ENCODE measurements around the gene MIA3. TPM values are rescaled to one million over a fixed set of nuclear protein-coding genes. Genes with fewer than 3 reads are reported as not detected.

Gene MIA3
- total RNA-seq = 56.5 and 57.5 TPM in 2 replicates
- long read RNA-seq, full-length matches to known transcripts = 7 of 87 reads
- long read RNA-seq, partial matches to known transcripts = 58 of 87 reads
- long read RNA-seq, other reads (novel, unspliced or antisense) = 22 of 87 reads

DNA sequence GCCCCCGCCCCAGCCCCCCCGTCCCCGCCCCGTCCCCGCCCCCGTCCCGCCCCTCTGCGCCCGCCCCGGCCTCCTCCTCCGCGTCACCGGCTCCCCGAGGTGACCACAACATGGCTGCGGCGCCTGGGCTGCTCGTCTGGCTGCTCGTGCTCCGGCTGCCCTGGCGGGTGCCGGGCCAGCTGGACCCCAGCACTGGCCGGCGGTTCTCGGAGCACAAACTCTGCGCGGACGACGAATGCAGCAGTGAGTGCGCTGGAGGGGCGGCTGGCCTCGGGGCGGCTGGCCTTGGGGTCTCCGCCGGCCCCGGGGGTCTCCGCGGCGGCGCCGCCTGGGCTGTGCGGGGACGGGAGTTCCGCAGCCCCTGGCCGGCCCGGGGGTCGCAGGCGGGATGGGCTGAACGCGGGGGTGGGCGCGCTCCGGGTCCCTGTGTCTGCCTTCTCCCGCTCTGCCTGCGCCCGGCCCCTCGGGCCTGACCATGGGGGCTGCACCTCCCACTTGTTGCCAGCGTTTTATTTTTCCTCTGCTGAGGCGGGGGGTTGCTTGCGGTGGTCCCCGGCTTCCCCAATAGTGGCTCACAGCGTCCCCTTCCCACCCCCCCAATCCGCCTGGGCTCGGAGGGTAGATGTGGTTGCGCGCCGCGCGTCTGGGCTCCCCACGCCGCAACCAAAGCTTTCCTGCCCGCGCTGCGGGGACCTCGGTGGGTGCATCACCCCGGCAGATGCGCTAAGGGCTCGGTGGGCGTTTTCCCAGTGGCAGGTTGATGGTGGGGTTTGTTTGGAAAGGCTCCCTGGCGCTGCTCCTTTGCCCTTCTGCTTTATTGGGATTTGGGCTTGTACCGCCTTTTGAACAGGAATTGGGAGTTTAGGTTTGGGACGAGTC, at the start of gene MIA3:
Gene MIA3 (plus strand): TSS at position 97 of the 879 bp plus-strand sequence. CDS start 14 bp downstream, at position 111.
- Mint-ChIP-seq H3K9me3 (no peaks in the 10 kb centered on the region), H3K27ac (ENCODE audit: unreplicated experiment) (no peak within 1 kb of the TSS), H3K36me3 (ENCODE audit: low read depth) (peaks cover 3% of the 10 kb centered on the region), H3K4me3 (peak within 1 kb of the TSS; percentile 96), H3K27me3 (ENCODE audit: low read depth) (peaks cover 36% of the 10 kb centered on the region), H3K4me1 (peaks cover 20% of the 10 kb centered on the region)
- TF ChIP-seq, protein P1, sequence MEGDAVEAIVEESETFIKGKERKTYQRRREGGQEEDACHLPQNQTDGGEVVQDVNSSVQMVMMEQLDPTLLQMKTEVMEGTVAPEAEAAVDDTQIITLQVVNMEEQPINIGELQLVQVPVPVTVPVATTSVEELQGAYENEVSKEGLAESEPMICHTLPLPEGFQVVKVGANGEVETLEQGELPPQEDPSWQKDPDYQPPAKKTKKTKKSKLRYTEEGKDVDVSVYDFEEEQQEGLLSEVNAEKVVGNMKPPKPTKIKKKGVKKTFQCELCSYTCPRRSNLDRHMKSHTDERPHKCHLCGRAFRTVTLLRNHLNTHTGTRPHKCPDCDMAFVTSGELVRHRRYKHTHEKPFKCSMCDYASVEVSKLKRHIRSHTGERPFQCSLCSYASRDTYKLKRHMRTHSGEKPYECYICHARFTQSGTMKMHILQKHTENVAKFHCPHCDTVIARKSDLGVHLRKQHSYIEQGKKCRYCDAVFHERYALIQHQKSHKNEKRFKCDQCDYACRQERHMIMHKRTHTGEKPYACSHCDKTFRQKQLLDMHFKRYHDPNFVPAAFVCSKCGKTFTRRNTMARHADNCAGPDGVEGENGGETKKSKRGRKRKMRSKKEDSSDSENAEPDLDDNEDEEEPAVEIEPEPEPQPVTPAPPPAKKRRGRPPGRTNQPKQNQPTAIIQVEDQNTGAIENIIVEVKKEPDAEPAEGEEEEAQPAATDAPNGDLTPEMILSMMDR (conservative IDR thresholded peaks at IDR 0.05) = no peak
- DNase-seq (ENCODE audit: low read depth, low spot score) = peak; percentile 57

- H3K27ac Mint-ChIP-seq (ENCODE audit: unreplicated experiment) = no peak overlapping the region
Observed at GRCh38 chr1:222570837-222571236, 47.1 kb upstream of the MIA3 start.

GRCh38 chr1:222579316-222579715, 38.6 kb upstream of the MIA3 start:
- Mint-ChIP-seq H3K9me3 (no peaks in the 10 kb centered on the region), H3K4me3 (no peak overlapping the region), H3K4me1 (no peaks in the 10 kb centered on the region), H3K27me3 (ENCODE audit: low read depth) (no peaks in the 10 kb centered on the region), H3K27ac (ENCODE audit: unreplicated experiment) (no peak overlapping the region), H3K36me3 (ENCODE audit: low read depth) (peaks cover 18% of the 10 kb centered on the region)
- TF ChIP-seq, protein P1 (conservative IDR thresholded peaks at IDR 0.05) = no peak
- DNase-seq (ENCODE audit: low read depth, low spot score) = no peak

More at GRCh38 chr1:222570837-222571236, 47.1 kb upstream of the MIA3 start:
- Mint-ChIP-seq H3K9me3 (peaks cover 10% of the 10 kb centered on the region), H3K36me3 (ENCODE audit: low read depth) (peaks cover 41% of the 10 kb centered on the region), H3K4me3 (no peak overlapping the region), H3K27me3 (ENCODE audit: low read depth) (no peaks in the 10 kb centered on the region), H3K4me1 (no peaks in the 10 kb centered on the region)
- TF ChIP-seq, protein P1 (conservative IDR thresholded peaks at IDR 0.05) = no peak
- no peak for DNase-seq (ENCODE audit: low read depth, low spot score)

DNA sequence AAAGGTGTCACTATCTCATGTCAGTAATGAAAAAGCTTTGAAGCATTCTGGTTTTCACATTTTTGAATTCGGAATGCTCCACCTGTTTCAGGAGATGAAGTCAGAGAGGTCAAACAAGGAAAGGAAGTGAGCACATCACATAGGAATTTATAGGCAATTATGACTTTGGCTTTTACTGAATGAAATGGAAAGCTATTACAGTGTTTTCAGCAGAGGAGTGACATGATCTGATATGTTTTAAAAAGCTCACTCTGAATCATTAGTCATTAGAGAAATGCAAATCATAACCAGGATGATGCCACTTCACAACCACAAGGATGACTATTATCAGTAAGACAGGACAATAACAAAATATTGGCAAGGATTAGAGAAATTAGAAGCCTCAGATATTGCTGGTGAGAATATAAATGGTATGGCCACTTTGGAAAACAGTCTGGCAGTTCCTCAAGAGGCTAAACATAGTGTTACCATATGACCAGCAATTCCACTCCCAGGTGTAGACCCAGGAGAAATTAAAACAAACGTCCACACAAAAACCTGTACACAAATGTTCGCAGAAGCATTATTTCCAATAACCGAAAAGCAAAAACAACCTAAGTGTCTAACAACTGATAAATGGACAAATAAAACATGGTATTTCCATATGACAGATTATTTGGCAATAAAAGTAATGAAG, 35.7 kb upstream of the MIA3 start:
- no peak for DNase-seq (ENCODE audit: low read depth, low spot score)
- Mint-ChIP-seq H3K27me3 (ENCODE audit: low read depth) (no peaks in the 10 kb centered on the region), H3K9me3 (no peaks in the 10 kb centered on the region), H3K4me3 (no peak overlapping the region), H3K27ac (ENCODE audit: unreplicated experiment) (no peak overlapping the region), H3K4me1 (peaks cover 5% of the 10 kb centered on the region), H3K36me3 (ENCODE audit: low read depth) (peaks cover 12% of the 10 kb centered on the region)
- TF ChIP-seq, protein P1 (conservative IDR thresholded peaks at IDR 0.05) = no peak

- H3K36me3 Mint-ChIP-seq (ENCODE audit: low read depth) = peaks cover 7% of the 10 kb centered on the region
- DNase-seq (ENCODE audit: low read depth, low spot score) = no peak
- peak overlapping the region; percentile 43 for H3K27ac Mint-ChIP-seq (ENCODE audit: unreplicated experiment)
- TF ChIP-seq, protein P1 (conservative IDR thresholded peaks at IDR 0.05) = no peak
- H3K4me1 Mint-ChIP-seq = peaks cover 8% of the 10 kb centered on the region
- H3K9me3 Mint-ChIP-seq = no peaks in the 10 kb centered on the region
- peak overlapping the region; percentile 15 for H3K4me3 Mint-ChIP-seq
- no peaks in the 10 kb centered on the region for H3K27me3 Mint-ChIP-seq (ENCODE audit: low read depth)
Observed at GRCh38 chr1:222583079-222583478, 34.8 kb upstream of the MIA3 start.

Measured in neural crest cell (in vitro differentiated cells).